Ishikawa (cell line): ENCODE results near the gene FAM124B.

Experiments used
- CREB1 ChIP-seq: IDR thresholded peaks from 2 replicates; pipeline ENCODE4 v1.6.1; 2012; ENCODE audit warnings: low read depth
- FOXM1 ChIP-seq: IDR thresholded peaks from 2 replicates; pipeline ENCODE4 v1.6.1; 2012; ENCODE audit warnings: low read depth, borderline replicate concordance

- TF ChIP-seq CREB1 (no peak), FOXM1 (no peak)
These were observed 36.6 kb downstream of the FAM124B start for GRCh38 chr2:224365331-224365730.
